HTR-8/SVneo (cell line): ENCODE data around the gene LIN54.
"Not testable (repeated sequence)": the region's sequence is repeated elsewhere in the genome, so short reads cannot be mapped to it uniquely, and the experiment has no call there.

Source experiments
- DNase-seq: peaks from one replicate; pipeline ENCODE4 v3.0.0; 2011; ENCODE audit warnings: low spot score, mixed read lengths; ENCODE audit not compliant: insufficient read length
- FAIRE-seq: peaks from 2 replicates; lab custom pipeline; 2011; peaks lifted over from hg19 to GRCh38; lab: Jason Lieb, UNC

The LIN54 gene

GRCh38 chr4:82954212-82954611 lies 56.4 kb downstream of the LIN54 start:
- DNase-seq: no peak
- no peak for FAIRE-seq

DNA sequence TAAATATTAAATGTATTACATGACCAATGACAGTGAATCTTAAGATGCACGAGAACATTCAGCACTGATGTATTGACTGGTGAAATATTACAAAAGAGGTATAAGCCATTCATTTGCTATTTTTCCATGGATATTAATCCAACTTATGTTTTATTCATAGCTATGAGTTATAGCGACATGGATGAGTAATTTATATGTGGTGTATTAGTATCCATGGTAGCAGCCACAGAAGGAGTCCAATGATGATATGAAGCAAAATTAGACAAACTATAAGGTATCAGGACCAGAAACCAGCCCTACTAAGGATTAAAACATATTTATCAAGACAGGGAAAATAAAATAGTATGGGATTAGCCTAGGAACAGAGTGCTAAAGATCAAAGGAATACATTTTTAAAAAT lies 59.4 kb downstream of the LIN54 start:
- FAIRE-seq (no peak), DNase-seq (no peak)

DNA sequence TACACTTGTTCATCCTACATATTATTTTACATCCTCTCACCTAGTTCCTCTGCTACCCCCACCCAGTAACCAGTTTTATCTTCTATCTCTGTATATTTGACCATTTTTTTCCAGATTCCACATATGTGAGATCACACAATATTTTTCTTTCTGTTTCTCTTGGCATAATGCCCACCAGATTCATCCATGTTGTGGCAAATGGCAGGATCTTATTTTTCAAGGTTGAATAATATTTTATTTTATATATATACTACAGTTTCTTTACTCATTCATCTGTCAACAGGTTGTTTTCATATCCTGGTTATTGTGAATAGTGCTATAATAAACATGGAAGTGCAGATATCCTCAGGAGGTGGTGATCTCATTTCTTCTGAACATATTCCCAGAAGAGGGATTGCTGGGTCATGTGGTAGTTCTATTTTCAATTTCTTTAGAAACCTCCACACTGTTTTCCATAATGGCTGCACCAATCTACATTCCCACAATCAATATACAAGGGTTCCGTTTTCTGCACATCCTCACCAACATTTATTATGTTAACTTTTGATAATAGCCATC lies 61.9 kb downstream of the LIN54 start:
- no peak for FAIRE-seq

DNA sequence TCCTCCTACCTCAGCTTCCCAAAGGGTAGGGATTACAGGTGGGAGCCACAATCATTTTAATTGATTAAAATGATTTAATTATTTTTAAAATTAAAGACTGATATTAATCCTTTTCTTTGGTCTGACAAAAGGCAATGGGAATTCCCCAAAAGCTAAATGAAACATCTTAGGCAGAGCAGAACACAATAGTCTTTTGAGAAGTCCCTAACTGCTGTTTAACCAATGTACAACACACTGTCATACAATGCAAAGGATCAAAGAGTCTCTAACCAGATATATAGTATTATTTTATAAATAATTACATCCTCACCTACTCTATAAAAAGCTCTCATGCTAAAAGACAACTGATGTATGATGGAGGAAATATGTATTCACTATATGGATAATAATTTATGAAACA lies 63.1 kb downstream of the LIN54 start:
- FAIRE-seq (no peak), DNase-seq (no peak)

More for the DNA sequence above, 61.9 kb downstream of the LIN54 start:
- DNase-seq: no peak

GRCh38 chr4:82939414-82939813 lies 71.2 kb downstream of the LIN54 start:
- DNase-seq: no peak
- no peak for FAIRE-seq

DNA sequence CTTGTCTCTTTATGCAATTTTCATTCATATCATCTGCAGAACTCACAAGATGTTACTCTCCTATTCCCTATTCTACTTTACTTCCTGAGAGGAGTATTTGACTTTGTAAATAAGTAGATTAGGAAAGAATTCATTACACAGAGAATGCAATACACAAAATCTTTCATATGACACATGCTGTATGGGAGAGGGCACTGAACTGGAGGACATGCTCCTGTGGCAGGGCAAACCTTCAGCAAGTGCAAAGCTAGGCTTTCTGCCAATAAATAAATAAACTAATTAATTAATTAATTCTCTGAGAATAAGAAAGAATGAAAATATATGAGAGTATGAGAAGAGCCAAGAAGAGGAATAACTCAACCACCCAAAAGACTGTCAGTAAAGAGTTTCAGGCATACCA lies 76.2 kb downstream of the LIN54 start:
- no peak for FAIRE-seq

DNA sequence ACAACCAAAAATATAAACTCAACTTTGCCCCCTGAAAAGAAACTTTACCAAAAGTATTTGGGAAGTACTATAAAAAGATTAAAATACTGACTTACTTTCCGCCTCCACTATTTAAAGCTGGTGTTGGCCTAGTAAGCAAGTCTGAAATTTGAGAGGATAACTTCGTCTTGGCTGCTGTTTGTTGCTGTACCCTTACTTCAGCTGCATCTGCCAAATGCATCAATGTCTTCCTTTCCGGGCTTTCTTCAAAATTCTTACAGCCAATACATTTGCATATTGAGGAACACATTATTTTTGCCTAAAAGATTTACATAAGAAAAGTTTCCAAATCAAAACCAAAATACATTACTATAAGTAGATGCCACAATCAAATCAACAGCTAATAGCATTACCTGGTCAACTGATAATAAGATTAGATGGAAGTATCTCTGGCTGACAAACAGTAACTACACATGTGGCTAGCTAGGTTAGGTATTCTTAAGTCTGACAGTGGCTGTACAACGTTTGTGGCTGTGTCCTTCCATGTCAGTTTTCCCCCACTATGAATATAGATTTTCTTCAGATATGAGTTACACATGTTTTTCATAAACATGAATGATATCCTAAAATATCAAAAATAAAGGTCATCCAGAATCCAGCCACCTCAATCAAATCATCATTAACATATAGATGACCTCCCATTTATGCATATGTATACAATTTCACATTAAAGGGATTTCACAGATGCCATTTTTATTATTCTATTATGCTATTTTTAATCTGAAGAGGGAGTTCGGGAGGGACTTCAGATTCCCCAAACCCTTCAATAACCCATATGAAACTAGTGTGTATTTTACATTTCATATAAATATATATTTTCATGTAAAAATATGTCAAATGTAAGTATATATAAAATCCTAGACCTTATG lies 79.5 kb downstream of the LIN54 start:
- FAIRE-seq (no peak), DNase-seq (no peak)

More for the DNA sequence above, 76.2 kb downstream of the LIN54 start:
- no peak for DNase-seq

DNA sequence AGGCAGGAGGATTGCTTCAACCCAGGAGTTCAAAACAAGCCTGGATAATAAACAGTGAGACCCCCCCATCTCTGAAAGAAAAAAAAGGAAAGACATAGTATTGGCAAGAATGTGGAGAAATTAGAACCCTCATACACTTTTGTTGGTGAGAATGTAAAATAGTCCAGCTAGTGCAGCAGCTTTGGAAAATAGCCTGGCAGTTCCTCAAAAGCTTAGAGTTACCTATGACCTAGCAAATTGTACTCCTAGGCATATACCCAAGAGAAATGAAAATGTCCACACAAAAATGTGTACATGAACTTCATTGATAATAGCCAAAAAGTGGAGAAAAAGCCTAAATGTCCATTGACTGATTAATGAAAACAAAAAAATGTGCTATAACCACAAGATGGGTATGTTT lies 88.8 kb downstream of the LIN54 start:
- FAIRE-seq: no peak
- DNase-seq: no peak

DNA sequence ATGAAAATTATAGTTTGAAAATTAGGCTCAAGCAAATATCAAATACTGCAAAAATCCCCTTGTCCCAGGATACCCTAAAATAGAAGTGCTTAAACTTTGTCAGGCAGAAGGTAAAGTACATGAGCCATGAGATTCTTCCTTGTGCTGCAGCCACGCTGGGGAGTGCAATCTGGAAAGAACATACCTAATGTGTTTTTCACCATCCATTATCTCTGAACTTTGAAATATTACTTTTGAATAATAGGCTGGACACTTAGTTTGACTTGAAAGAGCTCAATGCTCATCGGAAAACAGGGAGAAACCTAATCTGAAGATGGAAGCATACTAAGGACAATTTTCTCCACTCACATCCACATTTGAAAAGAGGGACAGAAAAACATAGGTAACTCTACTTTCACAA lies 91.2 kb downstream of the LIN54 start:
- FAIRE-seq: no peak
- no peak for DNase-seq

DNA sequence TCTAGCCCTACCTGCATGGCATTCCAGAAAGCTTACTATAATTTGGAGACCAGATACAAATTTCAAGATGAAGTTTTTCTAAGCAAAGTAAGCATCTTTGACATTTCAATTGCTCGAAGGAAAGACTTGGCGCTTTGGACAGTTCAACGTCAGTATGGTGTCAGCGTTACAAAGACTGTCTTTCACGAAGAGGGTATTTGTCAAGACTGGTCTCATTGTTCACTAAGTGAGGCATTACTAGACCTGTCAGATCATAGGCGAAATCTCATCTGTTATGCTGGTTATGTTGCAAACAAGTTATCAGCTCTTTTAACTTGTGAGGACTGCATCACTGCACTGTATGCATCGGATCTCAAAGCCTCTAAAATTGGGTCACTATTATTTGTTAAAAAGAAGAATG lies 92.5 kb downstream of the LIN54 start:
- FAIRE-seq: no peak
- DNase-seq: no peak

- FAIRE-seq, DNase-seq: not testable (repeated sequence)
Observed at GRCh38 chr4:82913968-82914367, 96.7 kb downstream of the LIN54 start.

DNA sequence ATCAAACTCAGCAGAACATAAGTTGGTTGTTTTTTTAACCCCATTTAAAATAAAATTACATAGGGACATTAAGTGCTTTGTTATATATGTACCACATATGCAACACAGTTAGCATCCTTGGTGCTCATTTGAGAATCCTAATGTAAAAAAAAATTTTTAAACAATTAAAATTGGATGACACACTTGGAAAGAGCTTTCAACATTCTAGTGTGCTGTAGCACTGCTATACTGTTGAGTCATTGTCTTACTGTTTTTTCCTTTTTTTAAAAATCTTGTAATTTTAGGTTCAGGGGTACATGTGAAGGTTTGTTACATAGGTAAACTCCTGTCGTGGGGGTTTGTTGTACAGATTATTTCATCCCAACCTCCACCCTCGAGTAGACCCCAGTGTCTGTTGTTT lies 97.3 kb downstream of the LIN54 start:
- no peak for FAIRE-seq

GRCh38 chr4:82909326-82909725 lies 101.3 kb downstream of the LIN54 start:
- DNase-seq: no peak
- FAIRE-seq: no peak

More for the DNA sequence above, 97.3 kb downstream of the LIN54 start:
- no peak for DNase-seq

DNA sequence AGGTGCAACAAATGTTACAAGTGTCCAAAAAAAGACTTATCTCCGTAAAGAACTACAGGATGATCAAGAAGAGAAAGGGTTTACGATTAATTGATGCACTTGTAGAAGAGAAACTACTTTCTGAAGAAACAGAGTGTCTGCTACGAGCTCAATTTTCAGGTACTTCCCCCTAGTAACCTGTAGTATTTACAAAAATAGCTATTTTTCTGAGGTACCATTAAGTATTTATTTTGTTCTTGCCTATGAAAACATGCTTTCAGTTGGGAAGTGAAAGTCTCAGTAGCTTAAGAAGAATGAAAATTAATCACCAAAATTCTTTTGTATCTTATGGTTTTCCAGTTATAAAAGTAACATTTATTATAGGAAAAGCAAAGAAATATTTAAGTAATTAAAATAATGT lies 104.2 kb downstream of the LIN54 start:
- FAIRE-seq (no peak), DNase-seq (no peak)

DNA sequence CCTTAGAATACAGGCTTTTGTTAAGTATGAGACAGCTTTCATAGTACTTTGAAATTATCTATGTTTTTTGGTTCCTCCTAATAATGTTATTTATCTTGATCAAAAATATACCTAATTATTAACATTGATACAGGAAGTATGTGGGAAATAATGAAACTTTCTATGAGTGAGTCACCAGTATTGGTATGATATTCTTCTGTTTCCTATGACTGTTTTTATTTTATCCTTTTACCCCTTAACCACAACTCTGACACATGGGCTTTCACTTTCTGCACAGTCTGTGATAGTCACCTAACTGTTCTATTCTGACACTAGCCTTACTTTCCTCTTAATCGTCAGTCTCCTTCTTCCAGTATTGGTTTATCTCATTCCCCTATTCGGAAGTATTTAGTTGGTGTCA lies 105.4 kb downstream of the LIN54 start:
- FAIRE-seq: no peak
- DNase-seq: no peak

DNA sequence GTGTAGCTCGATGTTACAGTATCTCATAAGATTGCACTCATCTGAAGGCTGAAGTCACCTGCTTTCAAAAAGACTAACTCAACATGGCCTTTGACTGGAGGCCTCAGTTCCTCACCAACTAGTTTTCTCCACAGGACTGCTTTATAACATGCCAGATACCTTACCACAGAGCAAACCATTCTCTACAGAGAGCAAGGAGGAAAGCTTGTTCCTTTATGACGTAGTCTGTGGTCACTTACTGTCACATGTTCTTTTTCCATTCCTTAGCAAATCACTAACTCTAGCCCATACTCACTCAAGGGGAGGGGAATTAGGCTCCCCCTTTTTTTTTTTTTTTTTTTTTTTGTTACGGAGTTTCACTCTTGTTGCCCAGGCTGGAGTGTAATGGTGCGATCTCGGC lies 106.9 kb downstream of the LIN54 start:
- DNase-seq (no peak), FAIRE-seq (no peak)

DNA sequence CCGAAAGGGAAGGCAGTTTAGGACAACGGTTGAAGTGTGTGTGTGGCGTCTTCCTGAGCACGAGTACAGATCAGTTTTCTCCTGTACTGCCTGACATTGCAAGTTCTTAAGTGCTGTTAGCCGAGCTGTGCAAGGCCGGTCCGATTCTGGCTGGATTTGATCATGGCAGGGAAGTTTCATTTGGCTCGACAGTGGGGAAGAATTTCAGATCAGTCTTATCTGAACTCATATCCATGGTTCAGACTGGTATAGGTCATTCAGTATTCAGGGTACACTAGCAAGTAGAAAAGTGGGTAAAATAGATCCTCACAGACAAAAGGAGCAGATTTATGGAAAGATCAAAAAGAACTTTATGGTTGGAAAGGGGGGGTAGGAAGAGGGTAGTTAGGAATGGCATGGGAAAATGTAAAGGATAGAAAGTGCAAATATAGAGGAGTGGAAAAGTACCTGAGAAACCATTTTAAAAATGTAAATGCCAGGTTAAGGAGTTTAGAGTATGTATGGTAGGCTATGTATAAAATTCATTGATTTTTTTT lies 109.4 kb downstream of the LIN54 start:
- no peak for DNase-seq
- no peak for FAIRE-seq

DNA sequence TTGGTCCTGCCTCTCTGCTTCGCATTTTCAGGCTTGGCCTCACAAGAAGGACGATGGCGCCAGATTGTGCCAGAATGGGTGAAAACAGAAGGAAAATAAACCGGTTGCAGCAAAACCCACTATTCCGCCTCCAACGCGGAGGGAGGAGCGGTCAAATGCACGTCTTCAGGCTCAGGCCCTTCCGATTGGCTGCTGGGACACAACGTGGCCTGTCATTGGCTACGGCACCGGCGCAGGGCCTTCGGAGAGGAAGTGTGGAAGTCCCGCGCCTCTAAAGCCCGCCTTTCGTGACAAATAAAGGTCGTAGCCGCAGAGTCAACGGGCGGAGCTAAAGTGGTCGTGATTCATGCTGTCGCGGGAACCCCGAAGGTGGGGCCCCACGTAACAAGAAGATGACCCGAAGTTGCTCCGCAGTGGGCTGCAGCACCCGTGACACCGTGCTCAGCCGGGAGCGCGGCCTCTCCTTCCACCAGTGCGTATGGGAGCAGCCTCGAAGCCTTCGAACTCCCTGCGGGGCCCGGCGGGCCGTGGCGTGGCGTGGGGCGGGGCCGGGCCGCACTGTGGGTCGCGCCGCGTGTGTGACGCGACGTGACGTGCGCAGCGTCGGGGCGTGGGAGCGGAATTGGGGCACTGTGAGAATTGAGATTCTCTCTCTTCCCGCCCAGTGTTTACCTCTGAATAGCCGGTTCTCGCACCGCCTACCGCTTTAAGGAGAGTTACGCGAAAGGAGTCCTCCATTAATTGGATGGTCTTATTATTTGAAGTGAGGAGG lies 110.0 kb downstream of the LIN54 start, which contains the start of gene THAP9:
Gene THAP9 (plus strand): TSS at position 325 of the 772 bp plus-strand sequence. CDS start 68 bp downstream, at position 393.
- FAIRE-seq (peak; percentile 75), DNase-seq (peak; percentile 85)

GRCh38 chr4:82900066-82900410 lies 110.6 kb downstream of the LIN54 start:
- DNase-seq: no peak
- FAIRE-seq: no peak

DNA sequence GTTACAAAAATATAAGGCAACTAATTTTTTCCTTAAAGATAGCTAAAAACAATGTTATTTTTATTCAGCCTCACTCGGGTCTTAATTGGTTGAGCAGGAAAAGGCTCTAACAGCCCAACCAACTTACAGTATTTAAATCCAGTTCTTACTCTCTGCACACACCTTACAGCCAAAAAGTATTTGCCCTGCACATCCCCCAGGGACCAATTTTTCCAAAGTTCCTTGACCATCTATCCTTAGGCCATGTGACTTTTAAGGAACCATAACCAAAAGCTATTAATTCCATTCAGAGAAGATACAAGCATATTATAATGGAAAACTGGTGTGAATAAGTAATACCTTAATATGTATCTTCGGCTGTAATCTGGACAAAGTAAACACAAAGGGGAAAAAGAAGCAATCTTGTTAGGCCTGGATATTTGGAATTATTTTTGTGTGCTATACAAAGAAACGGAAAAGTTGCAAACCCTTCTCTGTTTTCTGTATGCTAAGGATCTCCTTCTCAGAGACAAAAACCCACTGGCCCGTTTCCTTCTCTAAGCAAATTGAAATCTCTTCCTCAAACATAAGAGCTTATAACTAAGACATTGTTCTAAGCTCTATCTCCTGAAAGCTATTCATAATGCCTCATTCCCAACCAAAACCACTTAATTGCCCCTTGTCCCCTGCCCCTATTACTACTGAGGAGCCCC lies 111.1 kb downstream of the LIN54 start:
- DNase-seq: no peak
- FAIRE-seq: no peak
